Measurements from ENCODE around the gene RETREG1. TPM values are rescaled to one million over a fixed set of nuclear protein-coding genes. Genes with fewer than 3 reads are reported as not detected.
"Not testable (repeated sequence)": the region's sequence is repeated elsewhere in the genome, so short reads cannot be mapped to it uniquely, and the experiment has no call there.

RETREG1 gene
- total RNA-seq, 1 donor from 2014 or later, result not detected

- peak; percentile 58 to 61 for DNase-seq (ENCODE audit: low read depth in 2 of 2)
Measured at GRCh38 chr5:16489322-16489791, 127.4 kb downstream of the RETREG1 start.

- DNase-seq (ENCODE audit: low read depth in 2 of 2), result no peak
Measured at GRCh38 chr5:16487456-16487855, 129.3 kb downstream of the RETREG1 start.

- no peak for DNase-seq (ENCODE audit: low read depth in 2 of 2)
Measured at GRCh38 chr5:16486711-16487111, 130.1 kb downstream of the RETREG1 start.

- DNase-seq (ENCODE audit: low read depth in 2 of 2), result no peak
Measured at GRCh38 chr5:16485656-16486055, 131.1 kb downstream of the RETREG1 start.

- DNase-seq (ENCODE audit: low read depth in 2 of 2), result no peak
Measured at GRCh38 chr5:16484081-16484480, 132.7 kb downstream of the RETREG1 start.

GRCh38 chr5:16483361-16483760, 133.4 kb downstream of the RETREG1 start:
- no peak for DNase-seq (ENCODE audit: low read depth in 2 of 2)

GRCh38 chr5:16482891-16483290, 133.9 kb downstream of the RETREG1 start:
- DNase-seq (ENCODE audit: low read depth in 2 of 2), result no peak

GRCh38 chr5:16480821-16481538, 135.8 kb downstream of the RETREG1 start:
- DNase-seq (ENCODE audit: low read depth in 2 of 2), result no peak

GRCh38 chr5:16480144-16480543, 136.7 kb downstream of the RETREG1 start:
- no peak for DNase-seq (ENCODE audit: low read depth in 2 of 2)

GRCh38 chr5:16477541-16477940, 139.3 kb downstream of the RETREG1 start:
- no peak for DNase-seq (ENCODE audit: low read depth in 2 of 2)

- DNase-seq (ENCODE audit: low read depth in 2 of 2), result not testable (repeated sequence)
Measured at GRCh38 chr5:16476417-16476816, 140.4 kb downstream of the RETREG1 start.

- DNase-seq (ENCODE audit: low read depth in 2 of 2), result no peak
Measured at GRCh38 chr5:16471387-16471786, 145.4 kb downstream of the RETREG1 start.

- peak in 1 of 2 donors; percentile 58 for DNase-seq (ENCODE audit: low read depth in 2 of 2)
Measured at GRCh38 chr5:16467363-16468219, 149.2 kb downstream of the RETREG1 start.

- peak; percentile 82 to 86 for DNase-seq (ENCODE audit: low read depth in 2 of 2)
Measured at GRCh38 chr5:16465544-16466432, 151.0 kb downstream of the RETREG1 start, which contains the start of gene ZNF622. TSS of gene ZNF622 (minus strand) at chr5:16465800. CDS start at chr5:16465665, 135 bp downstream.

GRCh38 chr5:16464664-16465543, 151.9 kb downstream of the RETREG1 start:
- DNase-seq (ENCODE audit: low read depth in 2 of 2), result peak in 1 of 2 donors; percentile 28

- DNase-seq (ENCODE audit: low read depth in 2 of 2), result no peak
Measured at GRCh38 chr5:16464231-16464630, 152.6 kb downstream of the RETREG1 start.

GRCh38 chr5:16461782-16462181, 155.0 kb downstream of the RETREG1 start:
- peak in 1 of 2 donors; percentile 35 for DNase-seq (ENCODE audit: low read depth in 2 of 2)

- no peak for DNase-seq (ENCODE audit: low read depth in 2 of 2)
Measured at GRCh38 chr5:16461026-16461425, 155.8 kb downstream of the RETREG1 start.

GRCh38 chr5:16459451-16459850, 157.3 kb downstream of the RETREG1 start:
- no peak for DNase-seq (ENCODE audit: low read depth in 2 of 2)

- no peak for DNase-seq (ENCODE audit: low read depth in 2 of 2)
Measured at GRCh38 chr5:16457853-16458252, 158.9 kb downstream of the RETREG1 start.

Data from lung microvascular endothelial cell (primary cell).